GM12878 (cell line): Measurements from ENCODE around the gene DPH6. TPM values are rescaled to one million over a fixed set of nuclear protein-coding genes. Genes with fewer than 3 reads are reported as not detected.

Source experiments
- ATAC-seq: fragments of 200-7000 bp; cut with Tn5 transposase; 3 replicates; pipeline ENCODE4 v1.9.1; 2020; ENCODE audit warnings: mild to moderate bottlenecking, moderate library complexity
- BruUV-seq: library from RNA; stranded (reverse); fragments of 400-500 nt; replicated peaks from 2 replicates; lab custom pipeline; 2021; lab: Mats Ljungman, UMichigan
- CTCF ChIA-PET: fragments of 300-600 bp; sonication (Branson Sonifier 250); formaldehyde crosslinking; extraction: SDS; loops from one replicate; lab custom pipeline; 2021; ENCODE audit warnings: inconsistent platforms; lab: Yijun Ruan, JAX
- POLR2A ChIA-PET: fragments of 350-600 bp; formaldehyde crosslinking; extraction: SDS; loops from one replicate; lab custom pipeline; 2021; ENCODE audit warnings: inconsistent platforms; lab: Charles Lee
- RAD21 ChIA-PET: fragments of 300-600 bp; sonication (Branson Sonifier 250); formaldehyde crosslinking; loops from one replicate; lab custom pipeline; 2023; ENCODE audit warnings: antibody characterized with exemption; ENCODE audit not compliant: unreplicated experiment; lab: Charles Lee
- SMC1A ChIA-PET: fragments of 300-600 bp; sonication (Branson Sonifier 250); formaldehyde crosslinking; loops from one replicate; lab custom pipeline; 2023; ENCODE audit not compliant: unreplicated experiment, uncharacterized antibody; lab: Charles Lee
- DNase-seq: peaks from one replicate; pipeline ENCODE4 v3.0.0-alpha.2; 2011; ENCODE audit warnings: low read depth, low spot score
- FAIRE-seq: peaks from 3 replicates; lab custom pipeline; 2011; peaks lifted over from hg19 to GRCh38; lab: Jason Lieb, UNC
- H2AFZ ChIP-seq: 2 replicates; pipeline ENCODE4 v1.6.0; 2011; ENCODE audit warnings: low read depth, low read length, control low read depth; ENCODE audit not compliant: control insufficient read depth
- H3K27ac ChIP-seq: 2 replicates; pipeline ENCODE4 v1.5.1; 2011; ENCODE audit warnings: control low read depth; ENCODE audit not compliant: control insufficient read depth, insufficient read depth
- H3K27me3 ChIP-seq, 2 experiments: replicated peaks in 1 of 2; 2 replicates each; pipeline versions ENCODE4 v1.6.0 to v1.6.1; 2011; ENCODE audit warnings: low read length in 1 of 2; ENCODE audit not compliant: control insufficient read depth in 2 of 2, insufficient read depth in 2 of 2
- H3K36me3 ChIP-seq, 2 experiments: 2 replicates each; pipeline ENCODE4 v1.5.1; 2011; ENCODE audit warnings: low read length in 1 of 2; ENCODE audit not compliant: control insufficient read depth in 2 of 2, insufficient read depth in 2 of 2
- H3K4me1 ChIP-seq: 2 replicates; pipeline ENCODE4 v1.6.1; 2011; ENCODE audit warnings: mild to moderate bottlenecking, low read length, moderate library complexity, mixed read lengths; ENCODE audit not compliant: control insufficient read depth, insufficient read depth
- H3K4me2 ChIP-seq: 2 replicates; pipeline ENCODE4 v1.6.0; 2011; ENCODE audit warnings: control low read depth; ENCODE audit not compliant: control insufficient read depth, insufficient read depth
- H3K4me3 ChIP-seq: fragments of 200-600 bp; sonication (generic); 2 replicates; pipeline ENCODE4 v1.5.1; 2016
- H3K79me2 ChIP-seq: 2 replicates; pipeline ENCODE4 v1.6.0; 2011; ENCODE audit warnings: low read length; ENCODE audit not compliant: control insufficient read depth, insufficient read depth
- H3K9ac ChIP-seq: 2 replicates; pipeline ENCODE4 v1.8.0; 2011; ENCODE audit warnings: low read length, control low read depth, mixed read lengths; ENCODE audit not compliant: control insufficient read depth, insufficient read depth
- H3K9me3 ChIP-seq: replicated peaks from 3 replicates; pipeline ENCODE4 v1.5.1; 2011; ENCODE audit warnings: mild to moderate bottlenecking, low read length; ENCODE audit not compliant: control insufficient read depth, insufficient read depth
- H4K20me1 ChIP-seq: 2 replicates; pipeline ENCODE4 v1.6.0; 2011; ENCODE audit not compliant: control insufficient read depth, insufficient read depth
- ATF7 ChIP-seq: fragments of 450-650 bp; IDR thresholded peaks from 2 replicates; pipeline ENCODE4 v1.6.1; 2016; ENCODE audit warnings: low read depth, mild to moderate bottlenecking
- BMI1 ChIP-seq: fragments of 450-650 bp; IDR thresholded peaks from 2 replicates; pipeline ENCODE4 v1.6.1; 2016; ENCODE audit warnings: mild to moderate bottlenecking, moderate library complexity, borderline replicate concordance
- CBFB ChIP-seq: IDR thresholded peaks from 2 replicates; pipeline ENCODE4 v1.6.1; 2016; ENCODE audit warnings: antibody characterized with exemption, low read depth
- CBX5 ChIP-seq: sonication (generic); IDR thresholded peaks from 2 replicates; pipeline ENCODE4 v1.6.1; 2016; ENCODE audit warnings: low read depth, moderate library complexity, mild to moderate bottlenecking, inconsistent platforms
- CHD4 ChIP-seq: fragments of 200-600 bp; sonication (generic); IDR thresholded peaks from 2 replicates; pipeline ENCODE4 v1.6.1; 2016; ENCODE audit warnings: mild to moderate bottlenecking
- HDAC6 ChIP-seq: fragments of 200-600 bp; sonication (generic); IDR thresholded peaks from one replicate; pipeline ENCODE4 v1.8.0; 2017; ENCODE audit warnings: antibody characterized with exemption; ENCODE audit not compliant: unreplicated experiment
- JUNB ChIP-seq: IDR thresholded peaks from 2 replicates; pipeline ENCODE4 v1.6.1; 2016; ENCODE audit warnings: antibody characterized with exemption, mild to moderate bottlenecking
- MEF2B ChIP-seq: fragments of 450-650 bp; IDR thresholded peaks from 2 replicates; pipeline ENCODE4 v1.6.1; 2018; ENCODE audit warnings: mild to moderate bottlenecking, moderate library complexity; ENCODE audit not compliant: partially characterized antibody, poor library complexity, severe bottlenecking
- NR2F1 ChIP-seq: fragments of 450-650 bp; conservative IDR thresholded peaks from 2 replicates; pipeline ENCODE4 v1.6.1; 2017; ENCODE audit warnings: mild to moderate bottlenecking
- POLR2A ChIP-seq: IDR thresholded peaks from 2 replicates; pipeline ENCODE4 v1.6.1; 2011; ENCODE audit warnings: low read depth, mild to moderate bottlenecking, low read length
- POLR2AphosphoS2 ChIP-seq: IDR thresholded peaks from 2 replicates; pipeline ENCODE4 v1.6.1; 2011; ENCODE audit warnings: low read depth, mild to moderate bottlenecking, low read length, improper control_type of control experiment, moderate library complexity
- REST ChIP-seq: IDR thresholded peaks from 2 replicates; pipeline ENCODE4 v1.6.1; 2012; ENCODE audit warnings: mild to moderate bottlenecking, low read depth, low read length
- SP1 ChIP-seq: IDR thresholded peaks from one replicate; pipeline ENCODE4 v1.6.1; 2011; ENCODE audit warnings: low read depth, low read length
- TBL1XR1 ChIP-seq: IDR thresholded peaks from 2 replicates; pipeline ENCODE4 v1.6.1; 2012; ENCODE audit warnings: low read depth, low read length, improper control_type of control experiment
- ZNF217 ChIP-seq: fragments of 450-650 bp; IDR thresholded peaks from 2 replicates; pipeline ENCODE4 v1.6.1; 2017; ENCODE audit warnings: antibody characterized with exemption, mild to moderate bottlenecking
- in situ Hi-C: fragments of 300-500 bp; cut with MboI; formaldehyde crosslinking; loops from 9 replicates; pipeline ENCODE4 v1.14.3; 2018; ENCODE audit warnings: mixed read lengths
- intact Hi-C: fragments of 100-400 bp; cut with micrococcal nuclease; formaldehyde crosslinking; loops from one replicate; pipeline ENCODE4 v1.14.2; 2022; ENCODE audit not compliant: unreplicated experiment
- polyA plus RNA-seq, 11 experiments: library from polyadenylated mRNA; depleted of rRNA in 4 of 11; unstranded in 6 of 11; stranded (reverse) in 5 of 11; fragments of >200 nt; fragmentation: Nextera tagmentation in 4 of 11; fragmentation: Illumina TruSeq in 1 of 11; extraction: Ambion mirVana in 4 of 11; extraction: Trizol in 1 of 11; gene quantifications; 1 replicate in 1 of 11; 2 replicates in 10 of 11; pipeline versions ENCODE4 v1.2.1 to v1.2.3, GENCODE V29; 2011 to 2016; ENCODE audit warnings: inconsistent platforms in 2 of 11, missing spikeins in 2 of 11, low read depth in 1 of 11
- total RNA-seq, 4 experiments: library from RNA; depleted of rRNA in 3 of 4; stranded (reverse); fragments of >200 nt in 3 of 4; fragmentation: Illumina TruSeq in 1 of 4; extraction: Trizol in 1 of 4; gene quantifications; 2 replicates each; pipeline versions ENCODE4 v1.2.1 to v1.2.3, GENCODE V29; 2013 to 2021
- TF ChIP-seq, protein P1 (sequence below): fragments of 450-650 bp; IDR thresholded peaks from 2 replicates; pipeline ENCODE4 v1.6.1; 2017; ENCODE audit warnings: mild to moderate bottlenecking, moderate library complexity

Gene DPH6
- total and polyA plus RNA-seq, 10 of the 15 experiments (the other 5 are each of a cell fraction or from before 2014, with no cell fraction given) = 9.0 to 68.5 (median 17.1) TPM

- TF ChIP-seq, protein P1, sequence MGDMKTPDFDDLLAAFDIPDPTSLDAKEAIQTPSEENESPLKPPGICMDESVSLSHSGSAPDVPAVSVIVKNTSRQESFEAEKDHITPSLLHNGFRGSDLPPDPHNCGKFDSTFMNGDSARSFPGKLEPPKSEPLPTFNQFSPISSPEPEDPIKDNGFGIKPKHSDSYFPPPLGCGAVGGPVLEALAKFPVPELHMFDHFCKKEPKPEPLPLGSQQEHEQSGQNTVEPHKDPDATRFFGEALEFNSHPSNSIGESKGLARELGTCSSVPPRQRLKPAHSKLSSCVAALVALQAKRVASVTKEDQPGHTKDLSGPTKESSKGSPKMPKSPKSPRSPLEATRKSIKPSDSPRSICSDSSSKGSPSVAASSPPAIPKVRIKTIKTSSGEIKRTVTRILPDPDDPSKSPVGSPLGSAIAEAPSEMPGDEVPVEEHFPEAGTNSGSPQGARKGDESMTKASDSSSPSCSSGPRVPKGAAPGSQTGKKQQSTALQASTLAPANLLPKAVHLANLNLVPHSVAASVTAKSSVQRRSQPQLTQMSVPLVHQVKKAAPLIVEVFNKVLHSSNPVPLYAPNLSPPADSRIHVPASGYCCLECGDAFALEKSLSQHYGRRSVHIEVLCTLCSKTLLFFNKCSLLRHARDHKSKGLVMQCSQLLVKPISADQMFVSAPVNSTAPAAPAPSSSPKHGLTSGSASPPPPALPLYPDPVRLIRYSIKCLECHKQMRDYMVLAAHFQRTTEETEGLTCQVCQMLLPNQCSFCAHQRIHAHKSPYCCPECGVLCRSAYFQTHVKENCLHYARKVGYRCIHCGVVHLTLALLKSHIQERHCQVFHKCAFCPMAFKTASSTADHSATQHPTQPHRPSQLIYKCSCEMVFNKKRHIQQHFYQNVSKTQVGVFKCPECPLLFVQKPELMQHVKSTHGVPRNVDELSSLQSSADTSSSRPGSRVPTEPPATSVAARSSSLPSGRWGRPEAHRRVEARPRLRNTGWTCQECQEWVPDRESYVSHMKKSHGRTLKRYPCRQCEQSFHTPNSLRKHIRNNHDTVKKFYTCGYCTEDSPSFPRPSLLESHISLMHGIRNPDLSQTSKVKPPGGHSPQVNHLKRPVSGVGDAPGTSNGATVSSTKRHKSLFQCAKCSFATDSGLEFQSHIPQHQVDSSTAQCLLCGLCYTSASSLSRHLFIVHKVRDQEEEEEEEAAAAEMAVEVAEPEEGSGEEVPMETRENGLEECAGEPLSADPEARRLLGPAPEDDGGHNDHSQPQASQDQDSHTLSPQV = no peak
- TF ChIP-seq ATF7 (no peak), BMI1 (no peak), MEF2B (no peak), ZNF217 (no peak), JUNB (no peak), SP1 (no peak)
These were observed 115.7 kb downstream of the DPH6 start (continued) for GRCh38 chr15:35430301-35430700.

DNA sequence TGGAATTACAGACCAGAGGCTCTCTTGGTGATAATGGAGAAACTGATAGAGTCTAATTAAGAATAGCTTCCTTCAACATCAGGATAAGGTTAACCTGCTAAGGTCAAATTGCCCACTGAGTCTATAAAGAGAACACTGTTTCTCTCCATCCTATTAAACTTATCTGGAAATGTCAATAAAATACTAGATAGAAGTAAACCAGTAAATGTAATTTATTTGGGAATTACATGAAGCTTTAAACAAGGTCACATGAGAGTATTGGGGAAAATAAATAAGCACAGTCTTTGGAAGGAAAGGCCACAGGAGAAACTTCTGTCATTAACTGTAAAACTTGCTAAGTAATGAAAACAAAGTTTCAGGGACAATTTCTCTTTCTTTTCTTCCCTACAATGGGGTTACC, 118.5 kb downstream of the DPH6 start:
- Histone ChIP-seq H3K4me2 (no peak overlapping the region), H3K36me3 (no peaks in the 10 kb centered on the region), H3K27me3 (no peaks in the 10 kb centered on the region), H3K27ac (no peak overlapping the region), H3K9me3 (no peaks in the 10 kb centered on the region), H3K79me2 (no peaks in the 10 kb centered on the region), H3K4me3 (no peak overlapping the region), H3K4me1 (no peaks in the 10 kb centered on the region), H2AFZ (no peak overlapping the region), H4K20me1 (no peaks in the 10 kb centered on the region), H3K9ac (no peak overlapping the region)
- in situ Hi-C loops = no loop called here
- CTCF ChIA-PET = interaction anchor here (1.0 to 5.9 kb wide), 2 partner anchors 17 to 350 kb away, joined by 6 to 31 read pairs; no protein-coding TSS in a partner anchor
- SMC1A ChIA-PET = interaction anchor here (0.7 to 1.2 kb wide), 2 partner anchors 11 to 139 kb away, joined by 3 to 4 read pairs; no protein-coding TSS in a partner anchor
- intact Hi-C loops = no loop called here
- no peak for TF ChIP-seq ZNF217
- no peak for TF ChIP-seq TBL1XR1
- TF ChIP-seq CBX5 = no peak
- TF ChIP-seq POLR2AphosphoS2 = no peak
- TF ChIP-seq CHD4 = no peak
- TF ChIP-seq HDAC6 = no peak
- no peak for TF ChIP-seq NR2F1
- no peak for TF ChIP-seq CBFB
- TF ChIP-seq REST = no peak
- no peak for TF ChIP-seq POLR2A
- RAD21 ChIA-PET = no interaction called here
- POLR2A ChIA-PET = no interaction called here
- BruUV-seq = no TSS peak
- no peak for DNase-seq
- FAIRE-seq = no peak
- ATAC-seq = no peak
